Left kidney (tissue), 2 donors: Measurements from ENCODE around the gene C16orf54. TPM values are rescaled to one million over a fixed set of nuclear protein-coding genes. Genes with fewer than 3 reads are reported as not detected.
"Not testable (repeated sequence)": the region's sequence is repeated elsewhere in the genome, so short reads cannot be mapped to it uniquely, and the experiment has no call there.

Source experiments
- DNase-seq: peaks from one replicate; pipeline ENCODE4 v3.0.0-alpha.2; 2013
- polyA plus RNA-seq: library from polyadenylated mRNA; unstranded; fragments of 120-200 nt; gene quantifications from one replicate; pipeline ENCODE4 v1.2.1, GENCODE V29; 2013; ENCODE audit not compliant: insufficient read length

Gene C16orf54
- polyA plus RNA-seq, 1 donor: 0.32 TPM

- not testable (repeated sequence) for DNase-seq
These were observed 38.6 kb downstream of the C16orf54 start for GRCh38 chr16:29707160-29707559.

- no peak for DNase-seq
These were observed 40.8 kb downstream of the C16orf54 start for GRCh38 chr16:29705030-29705429.

GRCh38 chr16:29702269-29702668, 43.5 kb downstream of the C16orf54 start:
- no peak for DNase-seq

- DNase-seq: no peak
These were observed 44.6 kb downstream of the C16orf54 start for GRCh38 chr16:29701214-29701555.

- DNase-seq: no peak
These were observed 45.4 kb downstream of the C16orf54 start for GRCh38 chr16:29700253-29700987.

- DNase-seq: no peak
These were observed 46.2 kb downstream of the C16orf54 start for GRCh38 chr16:29699324-29700219.

- no peak for DNase-seq
These were observed 47.1 kb downstream of the C16orf54 start for GRCh38 chr16:29698484-29699323.

GRCh38 chr16:29698042-29698441, 47.7 kb downstream of the C16orf54 start:
- no peak for DNase-seq

GRCh38 chr16:29697391-29697790, 48.4 kb downstream of the C16orf54 start:
- DNase-seq: no peak

- no peak for DNase-seq
These were observed 48.9 kb downstream of the C16orf54 start for GRCh38 chr16:29696881-29697331.

- DNase-seq: not testable (repeated sequence)
These were observed 50.1 kb downstream of the C16orf54 start for GRCh38 chr16:29695675-29696074.

- DNase-seq: no peak
These were observed 51.2 kb downstream of the C16orf54 start for GRCh38 chr16:29694384-29695195.

- not testable (repeated sequence) for DNase-seq
These were observed 53.2 kb downstream of the C16orf54 start for GRCh38 chr16:29692606-29693005.

Other genes starting within 250 kb of the C16orf54 start
- 97.6 TPM for gene NPIPB12, start 239.6 kb downstream of the C16orf54 start, polyA plus RNA-seq
- 2.0 TPM for gene SPN, start 82.7 kb downstream of the C16orf54 start, polyA plus RNA-seq
- 148 TPM for gene QPRT, start 66.8 kb downstream of the C16orf54 start, polyA plus RNA-seq
- 0.08 TPM for gene ZG16, start 32.3 kb upstream of the C16orf54 start, polyA plus RNA-seq
- 89.2 TPM for gene KIF22, start 44.8 kb upstream of the C16orf54 start, polyA plus RNA-seq
- 304 TPM for gene MAZ, start 60.5 kb upstream of the C16orf54 start, polyA plus RNA-seq
- 19.4 TPM for gene PRRT2, start 66.2 kb upstream of the C16orf54 start, polyA plus RNA-seq
- 33.5 TPM for gene PAGR1, start 70.2 kb upstream of the C16orf54 start, polyA plus RNA-seq
- gene MVP, start 74.5 kb upstream of the C16orf54 start, polyA plus RNA-seq: 15.3 TPM
- 79.4 TPM for gene CDIPT, start 117.2 kb upstream of the C16orf54 start, polyA plus RNA-seq
- 8.2 TPM for gene SEZ6L2, start 153.6 kb upstream of the C16orf54 start, polyA plus RNA-seq
- gene ASPHD1, start 154.5 kb upstream of the C16orf54 start, polyA plus RNA-seq: 0.86 TPM
- gene KCTD13, start 180.2 kb upstream of the C16orf54 start, polyA plus RNA-seq: 23.9 TPM
- 93.1 TPM for gene TMEM219, start 216.1 kb upstream of the C16orf54 start, polyA plus RNA-seq
- gene TAOK2, start 227.9 kb upstream of the C16orf54 start, polyA plus RNA-seq: 45.3 TPM
- 17.0 TPM for gene HIRIP3, start 249.6 kb upstream of the C16orf54 start, polyA plus RNA-seq